MM.1S (cell line): Measurements from ENCODE around the gene TBX5.

Source experiments
- DNase-seq: peaks from one replicate; pipeline ENCODE4 v3.0.0-alpha.2; 2015
- H2AFZ ChIP-seq: fragments of 300-600 bp; sonication (generic); 2 replicates; pipeline ENCODE4 v1.6.0; 2016; ENCODE audit warnings: antibody characterized with exemption, low read length
- H3F3A ChIP-seq: fragments of 300-600 bp; sonication (generic); 2 replicates; pipeline ENCODE4 v1.6.1; 2016; ENCODE audit warnings: mild to moderate bottlenecking, antibody characterized with exemption, low read length, moderate library complexity, mixed read lengths; ENCODE audit not compliant: insufficient read depth
- H3K27ac ChIP-seq: fragments of 300-600 bp; sonication (generic); 2 replicates; pipeline ENCODE4 v1.5.1; 2016; ENCODE audit warnings: mild to moderate bottlenecking, low read length
- H3K27me3 ChIP-seq: fragments of 300-600 bp; sonication (generic); replicated peaks from 2 replicates; pipeline ENCODE4 v1.6.0; 2016; ENCODE audit warnings: low read length; ENCODE audit not compliant: insufficient read depth
- H3K36me3 ChIP-seq: fragments of 300-600 bp; sonication (generic); replicated peaks from 2 replicates; pipeline ENCODE4 v1.6.1; 2016; ENCODE audit warnings: mild to moderate bottlenecking, low read length, mixed read lengths; ENCODE audit not compliant: insufficient read depth
- H3K4me1 ChIP-seq: fragments of 300-600 bp; sonication (generic); 2 replicates; pipeline ENCODE4 v1.6.1; 2016; ENCODE audit warnings: low read length, mixed read lengths
- H3K4me2 ChIP-seq: fragments of 300-600 bp; sonication (generic); 2 replicates; pipeline ENCODE4 v1.6.0; 2016; ENCODE audit warnings: low read depth, low read length
- H3K4me3 ChIP-seq: fragments of 300-600 bp; sonication (generic); 2 replicates; pipeline ENCODE4 v1.5.1; 2016; ENCODE audit warnings: low read length, mixed read lengths
- H3K79me2 ChIP-seq: fragments of 300-600 bp; sonication (generic); 2 replicates; pipeline ENCODE4 v1.6.1; 2016; ENCODE audit warnings: mixed run types, low read length, mixed read lengths
- H3K9ac ChIP-seq: fragments of 300-600 bp; sonication (generic); 2 replicates; pipeline ENCODE4 v1.6.1; 2016; ENCODE audit warnings: low read length, mixed read lengths
- H3K9me2 ChIP-seq: fragments of 300-600 bp; sonication (generic); replicated peaks from 2 replicates; pipeline ENCODE4 v1.6.1; 2016; ENCODE audit warnings: mild to moderate bottlenecking, low read length, mixed read lengths; ENCODE audit not compliant: insufficient read depth
- H3K9me3 ChIP-seq: fragments of 300-600 bp; sonication (generic); replicated peaks from 2 replicates; pipeline ENCODE4 v1.6.1; 2016; ENCODE audit warnings: mild to moderate bottlenecking, low read length, mixed read lengths; ENCODE audit not compliant: insufficient read depth
- H4K20me1 ChIP-seq: fragments of 300-600 bp; sonication (generic); 2 replicates; pipeline ENCODE4 v1.6.1; 2016; ENCODE audit warnings: mild to moderate bottlenecking, low read length, moderate library complexity, mixed read lengths; ENCODE audit not compliant: insufficient read depth
- CTCF ChIP-seq: fragments of 300-600 bp; sonication (generic); IDR thresholded peaks from 2 replicates; pipeline ENCODE4 v1.5.1; 2016; ENCODE audit warnings: antibody characterized with exemption, low read length, mixed read lengths
- EZH2 ChIP-seq: fragments of 300-600 bp; sonication (generic); optimal IDR thresholded peaks from 2 replicates; pipeline ENCODE3; 2017; ENCODE audit warnings: low read depth, mild to moderate bottlenecking, antibody characterized with exemption, low read length, mixed read lengths
- EZH2phosphoT487 ChIP-seq: fragments of 300-600 bp; sonication (generic); IDR thresholded peaks from 2 replicates; pipeline ENCODE4 v1.6.1; 2018; ENCODE audit warnings: antibody characterized with exemption, low read length

Gene TBX5

DNA sequence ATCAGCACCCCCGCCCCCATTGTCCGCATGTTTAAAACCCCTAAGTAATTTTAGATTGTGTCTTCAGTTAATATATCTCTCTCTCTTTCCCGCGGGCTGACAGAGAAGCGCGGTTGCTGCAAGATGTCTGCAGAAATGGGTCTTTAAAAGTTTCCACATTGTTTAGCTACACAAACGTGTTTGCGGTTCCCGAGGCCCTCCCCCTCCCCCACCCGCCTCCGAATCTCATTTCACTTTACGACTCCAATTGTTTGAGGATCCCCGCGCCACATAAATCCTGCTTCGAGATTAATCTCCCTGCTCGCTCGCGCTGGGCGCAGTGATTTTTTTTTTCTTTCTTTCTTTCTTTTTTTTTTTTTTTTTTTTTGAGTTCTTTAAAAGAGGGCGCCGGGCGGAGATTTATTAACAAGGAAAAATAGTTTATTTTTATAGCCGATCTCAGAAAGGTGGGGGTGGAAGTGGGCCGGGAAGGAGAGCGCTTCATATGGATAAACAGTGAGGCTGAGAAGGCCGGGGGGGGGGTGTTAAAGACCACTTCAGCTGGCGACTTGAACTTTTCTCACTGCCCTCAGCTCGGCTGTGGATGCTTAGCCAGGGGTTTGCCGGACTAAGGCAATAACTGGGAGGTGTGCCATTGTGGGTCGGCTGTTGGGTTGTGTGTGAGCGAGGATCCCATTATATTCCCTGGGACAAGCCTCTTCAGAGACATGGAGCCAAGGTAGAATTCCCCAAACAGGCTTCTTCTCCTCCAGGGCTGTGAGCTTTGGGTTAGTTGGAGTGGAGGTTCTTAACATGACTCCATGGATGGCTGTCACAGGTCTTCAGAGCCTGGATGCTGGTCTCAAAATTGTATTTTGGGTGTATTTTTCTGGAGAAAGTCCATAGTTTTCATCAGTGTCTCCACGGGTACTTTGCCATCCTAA is 39.7 kb upstream of the TBX5 start:
- H4K20me1 ChIP-seq: no peaks in the 10 kb centered on the region
- H3K4me1 ChIP-seq: no peaks in the 10 kb centered on the region
- TF ChIP-seq CTCF (no peak), EZH2 (no peak), EZH2phosphoT487 (no peak)
- H3K9ac ChIP-seq: no peak overlapping the region
- no peak overlapping the region for H3K27ac ChIP-seq
- no peak overlapping the region for H3K4me3 ChIP-seq
- H3K27me3 ChIP-seq: no peaks in the 10 kb centered on the region; the same call in 1 of the 2 replicates
- H3K79me2 ChIP-seq: no peaks in the 10 kb centered on the region
- H3K36me3 ChIP-seq: no peaks in the 10 kb centered on the region
- no peaks in the 10 kb centered on the region for H3K9me2 ChIP-seq
- no peaks in the 10 kb centered on the region for H3K9me3 ChIP-seq
- DNase-seq: no peak
- no peak overlapping the region for H3K4me2 ChIP-seq
- no peaks in the 10 kb centered on the region for H3F3A ChIP-seq
- H2AFZ ChIP-seq: no peak overlapping the region

- H3K9me3 ChIP-seq: no peaks in the 10 kb centered on the region
These were observed 38.7 kb upstream of the TBX5 start for GRCh38 chr12:114444422-114445279.

More at GRCh38 chr12:114444422-114445279, 38.7 kb upstream of the TBX5 start:
- Histone ChIP-seq H4K20me1 (no peaks in the 10 kb centered on the region), H3K27ac (no peak overlapping the region), H3K9me2 (no peaks in the 10 kb centered on the region), H3K27me3 (no peaks in the 10 kb centered on the region; the same call in 1 of the 2 replicates), H3K4me2 (no peak overlapping the region), H3K9ac (no peak overlapping the region), H3K4me1 (no peaks in the 10 kb centered on the region), H3K36me3 (no peaks in the 10 kb centered on the region), H3K79me2 (no peaks in the 10 kb centered on the region), H3K4me3 (no peak overlapping the region), H3F3A (no peaks in the 10 kb centered on the region), H2AFZ (no peak overlapping the region)
- TF ChIP-seq EZH2phosphoT487 (no peak), CTCF (no peak), EZH2 (no peak)
- DNase-seq: no peak
